ENCODE measurements around the gene RABGAP1L.

RABGAP1L gene

DNA sequence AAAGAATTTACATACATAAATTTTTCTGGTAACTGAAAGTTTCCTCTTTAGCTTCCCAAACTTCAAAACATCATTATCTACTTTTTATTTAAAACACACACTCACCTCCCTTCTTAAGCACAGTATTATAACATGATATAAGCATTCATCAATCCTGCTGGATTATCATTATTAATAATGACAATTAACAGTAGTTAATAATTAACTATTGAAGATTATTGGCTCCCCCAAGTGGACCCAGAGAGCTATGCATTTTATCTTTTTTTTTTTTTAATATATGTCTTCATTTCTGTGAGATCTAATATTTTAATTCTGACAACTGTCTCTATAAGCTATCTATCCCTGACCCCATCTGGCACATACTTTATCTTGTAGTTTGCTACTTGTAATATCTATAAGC is 588.3 kb downstream of the RABGAP1L start:
- no peak for DNase-seq
- TF ChIP-seq POLR2A (IDR thresholded peaks at IDR 0.05; ENCODE audit: low read length) (no peak), GATA1 (IDR thresholded peaks at IDR 0.05; ENCODE audit: low read depth, low read length) (no peak)

DNA sequence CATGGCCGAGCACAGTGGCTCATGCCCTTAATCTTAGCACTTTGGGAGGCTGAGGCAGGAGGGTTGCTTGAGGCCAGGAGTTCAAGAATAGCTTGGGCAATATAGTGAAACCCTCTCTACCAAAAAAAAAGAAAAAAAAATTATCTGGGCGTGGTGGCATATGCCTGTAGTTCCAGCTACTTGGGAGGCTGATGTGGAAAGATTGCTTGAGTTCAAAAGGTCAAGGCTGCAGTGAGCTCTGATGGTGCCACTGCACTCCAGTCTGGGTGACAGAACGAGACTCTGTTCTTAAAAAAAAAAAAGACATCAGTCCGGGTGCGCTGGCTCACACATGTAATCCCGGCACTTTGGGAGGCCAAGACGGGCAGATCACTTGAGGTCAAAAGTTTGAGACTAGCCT is 589.3 kb downstream of the RABGAP1L start:
- TF ChIP-seq POLR2A (IDR thresholded peaks at IDR 0.05; ENCODE audit: low read length) (no peak), GATA1 (IDR thresholded peaks at IDR 0.05; ENCODE audit: low read depth, low read length) (no peak)

DNA sequence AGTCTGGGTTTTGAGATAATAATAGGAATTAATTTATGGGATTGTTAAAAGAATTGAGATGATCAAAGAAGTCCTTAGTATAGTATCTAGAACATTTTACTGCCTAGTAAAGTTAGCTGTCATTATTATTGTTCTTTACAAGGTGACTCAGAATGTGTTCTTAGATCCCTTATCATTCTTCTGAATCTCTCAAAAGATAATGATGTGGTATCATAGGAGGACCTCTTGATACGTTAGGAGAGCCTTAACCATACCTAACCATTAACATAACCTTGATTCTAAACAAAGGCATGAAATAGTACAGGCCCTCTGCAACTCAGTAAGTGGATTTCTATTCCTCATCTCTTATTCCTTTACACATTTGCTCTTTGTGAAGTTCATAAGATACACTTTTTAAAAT is 593.8 kb downstream of the RABGAP1L start:
- TF ChIP-seq POLR2A (IDR thresholded peaks at IDR 0.05; ENCODE audit: low read length), result no peak
- no peak for TF ChIP-seq GATA1 (IDR thresholded peaks at IDR 0.05; ENCODE audit: low read depth, low read length)

More for the DNA sequence above, 589.3 kb downstream of the RABGAP1L start:
- DNase-seq, result peak in 1 of 2 experiments; percentile 31

DNA sequence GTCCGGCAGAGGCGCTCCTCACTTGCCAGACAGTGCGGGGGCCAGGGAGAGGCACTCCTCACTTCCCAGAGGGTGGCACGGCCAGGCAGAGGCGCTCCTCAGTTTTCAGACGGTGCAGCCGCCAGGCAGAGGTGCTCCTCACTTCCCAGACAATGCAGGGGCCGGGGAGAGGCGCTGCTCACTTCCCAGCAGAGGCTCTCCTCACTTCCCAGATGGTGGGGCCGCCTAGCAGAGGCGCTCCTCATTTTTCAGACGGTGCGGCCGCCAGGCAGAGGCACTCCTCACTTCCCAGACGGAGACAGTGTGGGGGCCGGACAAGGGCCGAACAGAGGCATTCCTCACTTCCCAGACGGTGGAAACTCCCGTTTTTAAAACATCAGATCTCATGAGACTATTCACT is 602.0 kb downstream of the RABGAP1L start:
- TF ChIP-seq GATA1 (IDR thresholded peaks at IDR 0.05; ENCODE audit: low read depth, low read length) (no peak), POLR2A (IDR thresholded peaks at IDR 0.05; ENCODE audit: low read length) (no peak)
- DNase-seq, result no peak

More for the DNA sequence above, 593.8 kb downstream of the RABGAP1L start:
- peak; percentile 13 to 31 for DNase-seq

DNA sequence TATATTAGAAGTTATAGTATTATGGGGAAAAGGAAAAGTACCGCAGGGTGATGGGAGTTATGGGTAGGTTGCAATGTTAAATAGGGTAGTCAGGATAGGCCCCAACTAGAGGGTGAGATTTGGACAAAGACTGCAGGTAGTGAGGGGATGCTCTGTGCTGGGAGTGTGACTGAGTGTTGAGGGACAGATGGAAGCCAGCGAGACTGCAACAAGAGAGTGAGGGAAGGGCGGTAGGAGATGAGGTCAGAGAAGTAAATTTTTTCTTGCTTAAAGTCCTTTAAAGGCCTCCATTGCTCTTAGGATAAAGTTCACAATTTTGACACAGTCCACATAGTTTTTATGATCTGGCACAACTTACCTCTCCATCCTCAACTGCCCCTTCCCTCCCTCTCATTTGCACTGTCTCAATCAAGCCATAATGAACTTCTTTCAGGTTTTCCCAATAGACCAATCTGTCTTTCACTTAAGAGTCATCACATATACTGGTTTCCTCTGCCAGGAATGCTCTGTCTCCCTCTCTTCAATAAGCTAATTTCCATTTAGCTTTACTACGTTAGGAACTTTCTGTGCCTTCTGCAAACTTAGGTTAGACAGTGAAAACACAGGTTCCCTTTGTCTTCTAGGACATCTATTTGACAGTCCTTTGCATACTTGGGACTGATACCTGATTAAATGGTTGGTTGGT is 602.7 kb downstream of the RABGAP1L start:
- TF ChIP-seq POLR2A (IDR thresholded peaks at IDR 0.05; ENCODE audit: low read length) (no peak), GATA1 (IDR thresholded peaks at IDR 0.05; ENCODE audit: low read depth, low read length) (no peak)
- no peak for DNase-seq

DNA sequence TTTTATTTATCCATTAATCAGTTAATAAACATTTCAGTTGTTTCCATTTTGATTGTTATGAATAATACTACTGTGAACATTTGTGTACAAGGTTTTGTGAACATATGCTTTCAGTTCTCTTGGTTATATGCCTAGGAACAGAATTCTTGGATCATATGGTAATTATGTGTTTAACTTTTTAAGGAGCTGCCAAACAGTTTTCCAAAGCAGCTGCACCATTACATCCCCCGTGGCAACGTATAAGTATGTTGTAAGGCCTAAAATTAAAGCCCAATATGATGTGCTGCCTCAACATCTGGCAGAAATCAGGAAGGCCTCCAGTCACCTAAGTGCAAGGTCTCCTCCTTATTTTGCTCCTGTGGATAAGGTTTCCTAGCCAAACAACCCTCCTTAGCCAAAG is 604.9 kb downstream of the RABGAP1L start:
- DNase-seq, result no peak
- TF ChIP-seq GATA1 (IDR thresholded peaks at IDR 0.05; ENCODE audit: low read depth, low read length) (no peak), POLR2A (IDR thresholded peaks at IDR 0.05; ENCODE audit: low read length) (no peak)

DNA sequence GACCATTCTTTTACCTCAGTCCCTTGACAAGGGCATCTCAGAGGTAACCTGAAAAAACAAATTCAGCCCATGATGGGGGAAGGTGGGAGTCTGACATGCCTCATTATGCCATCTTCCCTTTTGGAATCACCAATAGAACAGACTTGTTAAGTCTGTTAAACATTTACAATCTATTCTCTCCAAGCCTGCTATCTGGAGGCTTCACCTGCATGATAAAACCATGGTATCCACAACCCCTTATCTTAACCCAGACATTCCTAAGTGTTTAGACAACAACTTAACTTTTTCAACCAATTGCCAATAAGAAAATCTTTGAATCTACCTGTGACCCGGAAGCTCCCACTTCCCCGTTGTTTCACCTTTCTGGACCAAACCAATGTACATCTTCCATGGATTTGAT is 607.4 kb downstream of the RABGAP1L start:
- TF ChIP-seq POLR2A (IDR thresholded peaks at IDR 0.05; ENCODE audit: low read length) (no peak), GATA1 (IDR thresholded peaks at IDR 0.05; ENCODE audit: low read depth, low read length) (no peak)
- DNase-seq, result peak in 1 of 2 experiments; percentile 69

DNA sequence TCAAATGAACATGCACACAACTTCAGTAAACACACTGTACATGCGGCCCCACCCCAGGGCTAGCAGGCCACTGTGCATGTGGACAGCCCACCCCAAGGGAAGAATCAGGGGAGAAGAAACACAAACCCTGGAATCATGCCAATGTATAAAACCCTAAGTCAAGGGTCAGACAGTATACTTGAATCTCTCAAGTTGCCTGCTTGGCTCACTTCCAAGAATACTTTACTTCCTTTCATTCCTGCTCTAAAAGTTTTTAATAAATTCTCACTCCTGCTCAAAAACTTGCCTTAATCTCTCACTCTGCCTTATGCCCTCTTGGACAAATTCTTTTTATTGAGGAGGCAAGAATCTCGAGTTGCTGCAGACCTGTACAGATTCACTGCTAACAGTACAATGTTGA is 609.2 kb downstream of the RABGAP1L start:
- DNase-seq, result no peak
- TF ChIP-seq GATA1 (IDR thresholded peaks at IDR 0.05; ENCODE audit: low read depth, low read length), result no peak
- no peak for TF ChIP-seq POLR2A (IDR thresholded peaks at IDR 0.05; ENCODE audit: low read length)

DNA sequence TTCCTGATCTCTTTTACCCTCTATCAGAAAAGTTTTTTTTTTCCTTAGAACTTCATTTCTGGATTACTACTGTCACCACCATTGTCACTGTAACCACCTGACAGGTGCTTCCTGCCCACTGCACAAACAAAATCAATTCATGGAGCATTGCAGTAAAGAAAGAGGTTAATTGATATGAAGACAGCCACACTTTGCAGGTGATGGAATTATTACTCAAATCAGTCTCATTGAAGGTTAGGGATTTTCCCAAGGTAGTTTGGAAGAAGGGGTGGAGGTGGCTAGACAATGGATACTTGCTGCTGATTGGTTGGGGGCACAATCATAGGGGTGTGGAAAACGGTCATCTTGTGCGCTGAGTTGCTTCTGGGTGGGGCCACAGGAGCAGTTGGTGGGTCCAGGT is 609.6 kb downstream of the RABGAP1L start:
- DNase-seq, result no peak
- TF ChIP-seq POLR2A (IDR thresholded peaks at IDR 0.05; ENCODE audit: low read length), result no peak
- no peak for TF ChIP-seq GATA1 (IDR thresholded peaks at IDR 0.05; ENCODE audit: low read depth, low read length)

DNA sequence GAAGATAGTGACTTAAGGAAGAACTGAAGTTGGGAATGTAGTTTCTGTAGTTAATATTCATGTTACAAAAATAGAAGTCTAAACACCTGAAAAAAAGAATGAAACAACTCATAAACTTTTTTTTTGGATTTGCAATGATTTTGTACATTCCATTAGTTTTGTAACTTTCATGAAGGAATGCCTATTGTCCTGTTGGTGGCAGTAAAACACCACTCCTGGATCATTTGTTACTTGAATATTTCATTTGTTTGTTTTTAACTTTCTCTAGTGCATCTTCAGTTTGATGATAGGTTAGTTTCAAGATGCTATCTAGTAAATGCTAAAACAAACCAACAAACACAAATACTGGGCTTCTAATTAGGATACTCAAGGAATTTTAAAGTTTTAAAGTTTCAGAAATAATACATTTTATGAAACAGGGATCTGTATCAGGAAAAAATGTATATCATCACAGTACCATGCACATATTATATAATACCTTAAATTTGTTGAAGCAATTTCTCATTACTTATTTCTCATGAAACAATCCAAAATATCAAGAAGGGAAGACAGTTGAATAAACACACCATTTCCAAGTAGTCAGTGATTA is 610.7 kb downstream of the RABGAP1L start:
- peak; percentile 61 to 62 for DNase-seq
- TF ChIP-seq POLR2A (IDR thresholded peaks at IDR 0.05; ENCODE audit: low read length), result no peak
- TF ChIP-seq GATA1 (IDR thresholded peaks at IDR 0.05; ENCODE audit: low read depth, low read length), result no peak

DNA sequence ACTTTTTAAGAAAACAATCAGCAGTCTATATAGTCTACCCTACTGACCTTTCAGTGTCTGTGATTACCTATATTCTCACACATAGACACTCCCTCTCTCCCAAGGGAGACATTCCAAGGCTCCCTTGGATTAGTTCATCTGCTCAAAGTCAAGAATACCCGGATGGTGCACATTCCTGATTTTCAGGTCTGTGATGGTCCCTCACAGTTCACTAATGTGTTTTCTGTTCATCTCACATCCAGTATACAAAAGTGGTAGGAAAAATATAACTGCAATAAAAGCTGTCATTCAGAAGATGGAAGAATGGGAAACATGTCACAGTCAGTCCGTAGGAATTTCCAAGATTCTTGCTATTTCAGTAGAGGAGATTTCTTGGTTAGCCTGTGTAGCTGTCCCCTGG is 616.3 kb downstream of the RABGAP1L start:
- DNase-seq, result no peak
- TF ChIP-seq POLR2A (IDR thresholded peaks at IDR 0.05; ENCODE audit: low read length), result no peak
- no peak for TF ChIP-seq GATA1 (IDR thresholded peaks at IDR 0.05; ENCODE audit: low read depth, low read length)

DNA sequence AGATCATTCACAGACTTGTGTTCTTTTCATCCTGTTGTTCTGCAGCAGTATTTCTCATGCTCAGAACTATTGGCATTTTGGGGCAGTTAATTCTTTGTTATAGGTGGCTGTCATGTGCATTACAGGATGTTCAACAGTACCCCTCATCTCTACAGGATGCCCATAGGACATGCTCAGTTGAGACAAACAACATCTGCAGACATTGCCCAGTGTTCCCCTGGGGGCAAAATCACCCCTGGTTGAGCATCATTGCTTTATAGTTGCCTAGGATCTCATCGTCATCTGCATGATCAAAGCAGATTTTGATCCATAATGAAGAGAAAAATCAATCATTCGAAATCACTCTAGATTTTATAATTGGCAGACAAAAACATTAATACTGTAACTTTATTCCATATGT is 617.9 kb downstream of the RABGAP1L start:
- no peak for TF ChIP-seq POLR2A (IDR thresholded peaks at IDR 0.05; ENCODE audit: low read length)
- no peak for TF ChIP-seq GATA1 (IDR thresholded peaks at IDR 0.05; ENCODE audit: low read depth, low read length)
- DNase-seq, result no peak

DNA sequence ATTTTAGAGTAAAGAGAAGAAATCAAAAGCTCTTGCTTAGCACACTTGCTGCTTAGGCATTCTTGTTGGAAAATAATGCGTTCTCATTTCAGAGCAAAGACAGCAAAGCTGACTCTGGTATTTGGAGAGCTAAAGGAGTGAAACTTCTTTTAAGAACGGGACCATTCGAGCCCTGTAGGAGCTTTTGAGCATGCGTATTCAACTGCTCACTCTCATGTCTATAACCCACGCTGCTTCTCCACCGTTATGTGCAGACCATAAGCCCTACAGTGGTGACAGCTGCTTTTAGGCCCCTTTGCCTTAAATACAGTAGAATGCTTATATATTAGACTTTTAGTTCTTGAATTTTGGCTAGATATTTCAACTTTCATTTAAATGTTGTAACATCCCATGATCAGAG is 626.2 kb downstream of the RABGAP1L start:
- TF ChIP-seq GATA1 (IDR thresholded peaks at IDR 0.05; ENCODE audit: low read depth, low read length) (no peak), POLR2A (IDR thresholded peaks at IDR 0.05; ENCODE audit: low read length) (no peak)
- no peak for DNase-seq

DNA sequence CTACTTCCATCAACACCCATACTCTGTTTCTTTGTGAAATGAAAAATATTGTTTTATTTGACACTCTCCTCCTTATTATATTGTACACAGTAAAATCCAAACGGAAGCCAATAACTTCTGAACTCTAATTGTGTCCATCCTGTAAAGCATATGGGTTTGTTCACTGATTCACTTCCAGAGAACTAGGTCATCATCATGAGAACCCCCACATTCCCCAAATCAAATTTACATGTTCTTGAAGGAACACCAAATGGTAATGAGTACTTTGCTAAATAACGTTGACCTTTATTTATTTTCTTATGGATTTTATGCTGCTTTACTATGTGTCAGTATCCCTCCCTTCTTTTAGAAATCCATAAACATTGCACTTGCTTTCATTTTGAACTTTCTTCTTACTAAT is 627.0 kb downstream of the RABGAP1L start:
- no peak for DNase-seq
- no peak for TF ChIP-seq POLR2A (IDR thresholded peaks at IDR 0.05; ENCODE audit: low read length)
- no peak for TF ChIP-seq GATA1 (IDR thresholded peaks at IDR 0.05; ENCODE audit: low read depth, low read length)

DNA sequence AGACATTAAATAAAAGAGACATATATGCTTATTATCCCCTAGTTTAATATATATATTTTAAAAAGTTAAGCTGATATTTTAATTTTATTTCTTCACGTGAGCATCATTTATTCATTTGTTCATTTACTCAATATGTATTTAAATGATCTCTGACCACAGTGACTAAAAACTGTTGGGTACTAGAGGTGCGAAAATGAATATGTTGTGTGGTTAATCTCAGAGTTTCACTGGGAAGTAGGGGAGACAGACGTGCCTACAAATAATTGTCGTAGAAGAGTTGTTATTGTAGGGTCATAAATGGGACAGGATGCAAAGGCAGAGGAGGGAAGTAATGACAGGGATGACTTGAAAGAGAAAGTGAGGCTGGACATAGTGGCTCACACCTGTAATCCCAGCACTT is 627.4 kb downstream of the RABGAP1L start:
- no peak for TF ChIP-seq GATA1 (IDR thresholded peaks at IDR 0.05; ENCODE audit: low read depth, low read length)
- no peak for TF ChIP-seq POLR2A (IDR thresholded peaks at IDR 0.05; ENCODE audit: low read length)
- DNase-seq, result no peak

Measured in erythroblast (primary cell).